ENCODE measurements around the gene TMPRSS3. TPM values are rescaled to one million over a fixed set of nuclear protein-coding genes. Genes with fewer than 3 reads are reported as not detected.

TMPRSS3 gene
- total and polyA plus RNA-seq, 9 of the 15 experiments (the other 6 are each of a cell fraction or from before 2014, with no cell fraction given) = 0.07 TPM; not detected in 8

- TF ChIP-seq BMI1 (IDR thresholded peaks at IDR 0.05; ENCODE audit: low read length) = no peak
- TF ChIP-seq SMAD4 (CRISPR knock-in tag; conservative IDR thresholded peaks at IDR 0.05) = no peak
- no peak for TF ChIP-seq HLTF (IDR thresholded peaks at IDR 0.05)
- no peak for TF ChIP-seq ZNF354B (CRISPR knock-in tag; IDR thresholded peaks at IDR 0.05)
- peak; percentile 95 for TF ChIP-seq EHMT2 (IDR thresholded peaks at IDR 0.05)
- no peak for TF ChIP-seq RHOXF2B (CRISPR knock-in tag; conservative IDR thresholded peaks at IDR 0.05)
- TF ChIP-seq MIER1 (IDR thresholded peaks at IDR 0.05; ENCODE audit: low read depth) = peak; percentile 88
- TF ChIP-seq SPI1 (IDR thresholded peaks at IDR 0.05; ENCODE audit: borderline replicate concordance, low read depth, low read length) = no peak
- TF ChIP-seq HMGN3 (IDR thresholded peaks at IDR 0.05; ENCODE audit: borderline replicate concordance, extremely low read depth, insufficient read length, low read depth, low read length) = no peak
Measured at GRCh38 chr21:42437786-42438185, 41.9 kb upstream of the TMPRSS3 start (continued).

- Histone ChIP-seq H3K79me2 (ENCODE audit: control insufficient read depth, insufficient read depth, low read length) (no peaks in the 10 kb centered on the region), H3K9me3 (replicated peaks; ENCODE audit: control insufficient read depth, insufficient read depth, low read depth, low read length) (no peaks in the 10 kb centered on the region), H3K4me2 (ENCODE audit: insufficient read depth, low read length) (no peak overlapping the region), H2AFZ (ENCODE audit: low read depth, low read length) (no peak overlapping the region), H3K4me3 (no peak overlapping the region), H3K4me1 (replicated peaks in 1 of 2; ENCODE audit: control insufficient read depth in 2 of 2, insufficient read depth in 2 of 2, low read length in 2 of 2) (peaks cover 7 to 13% of the 10 kb centered on the region in 2 experiments; a peak in 3 of 5 replicates), H3K27ac (ENCODE audit: extremely low read depth, low read depth, low read length) (no peak overlapping the region), H3K36me3 (ENCODE audit: control insufficient read depth, insufficient read depth, low read length) (no peaks in the 10 kb centered on the region), H4K20me1 (replicated peaks; ENCODE audit: control insufficient read depth, insufficient read depth, low read length) (no peaks in the 10 kb centered on the region; the same call in 1 of the 2 replicates), H3K9me1 (ENCODE audit: control insufficient read depth, insufficient read depth, low read length) (no peaks in the 10 kb centered on the region), H3K9ac (ENCODE audit: insufficient read depth in 1 of 2, low read depth in 2 of 2, low read length in 2 of 2) (no peak overlapping the region), H3K27me3 (ENCODE audit: control insufficient read depth in 2 of 2, insufficient read depth in 2 of 2, low read length in 2 of 2) (peaks cover 0 to 4% of the 10 kb centered on the region in 2 experiments; a peak in 2 of 5 replicates)
- POLR2A ChIA-PET = interaction anchor here (1.1 to 1.3 kb wide), 2 partner anchors 15 to 62 kb away, joined by 3 read pairs; no protein-coding TSS in a partner anchor
- FAIRE-seq (no peak), DNase-seq (ENCODE audit: extremely low read depth in 1 of 4, low spot score in 3 of 4) (no peak), ATAC-seq (no peak)
- BruUV-seq (replicated peaks) = no TSS peak
- intact Hi-C loops (cut with micrococcal nuclease) (no loop called here), in situ Hi-C loops (cut with MboI) (no loop called here)
- CTCF ChIA-PET (ENCODE audit: low intra/inter-chr PET ratio) = no interaction called here
- no peak for TF ChIP-seq MAFG (tag; conservative IDR thresholded peaks at IDR 0.05)
- TF ChIP-seq CREB5 (CRISPR knock-in tag; IDR thresholded peaks at IDR 0.05) = no peak
- no peak for TF ChIP-seq RHOXF2B (CRISPR knock-in tag; conservative IDR thresholded peaks at IDR 0.05)
- no peak for TF ChIP-seq ATF6 (CRISPR knock-in tag; IDR thresholded peaks at IDR 0.05)
- TF ChIP-seq USF2 (CRISPR knock-in tag; IDR thresholded peaks at IDR 0.05) = no peak
- no peak for TF ChIP-seq ID3 (CRISPR knock-in tag; IDR thresholded peaks at IDR 0.05)
- no peak for TF ChIP-seq ID3 (tag; IDR thresholded peaks at IDR 0.05)
- TF ChIP-seq POU5F1 (IDR thresholded peaks at IDR 0.05; ENCODE audit: borderline replicate concordance, low read depth, low read length, partially characterized antibody) = no peak
- no peak for TF ChIP-seq CREB3 (tag; conservative IDR thresholded peaks at IDR 0.05; ENCODE audit: low read depth)
- no peak for TF ChIP-seq SOX6 (IDR thresholded peaks at IDR 0.05)
Measured at GRCh38 chr21:42436914-42437313, 41.1 kb upstream of the TMPRSS3 start.
